GM12891 (cell line): Measurements from ENCODE around the gene DNAI1.

ENCODE experiments used
- POLR2A ChIP-seq: IDR thresholded peaks from 2 replicates; pipeline ENCODE4 v1.6.1; 2011; ENCODE audit warnings: low read depth, low read length, control low read depth
- SPI1 ChIP-seq: IDR thresholded peaks from 2 replicates; pipeline ENCODE4 v1.6.1; 2011; ENCODE audit warnings: low read depth, low read length, control low read depth

DNA sequence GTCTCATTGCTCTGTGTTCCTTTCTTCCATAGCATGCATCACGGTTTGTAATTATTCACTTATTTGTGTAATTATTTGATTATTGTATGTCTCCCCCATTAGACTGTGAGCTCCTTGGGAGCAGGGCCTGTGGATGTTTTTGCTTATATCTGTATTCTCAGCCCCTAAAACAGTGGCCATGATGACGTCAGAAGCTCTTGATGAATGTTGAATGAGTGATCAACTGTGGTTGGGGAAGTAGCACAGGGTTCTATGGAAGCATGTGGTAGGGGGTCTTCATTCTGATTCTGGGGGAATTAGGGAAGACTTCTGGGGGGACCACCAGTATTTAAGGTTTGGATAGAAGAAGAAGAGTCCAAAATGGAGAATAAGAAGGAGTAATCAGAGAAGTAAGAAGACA is 6.0 kb downstream of the DNAI1 start:
- TF ChIP-seq POLR2A: no peak
- no peak for TF ChIP-seq SPI1
